ENCODE measurements around the gene MRPL4.
"Not testable (repeated sequence)": the region's sequence is repeated elsewhere in the genome, so short reads cannot be mapped to it uniquely, and the experiment has no call there.

MRPL4 gene

GRCh38 chr19:10279737-10280442 lies 27.9 kb downstream of the MRPL4 start:
- no peaks in the 10 kb centered on the region for H3K9me3 ChIP-seq (ENCODE audit: low read length)
- peaks cover 14% of the 10 kb centered on the region for H3K36me3 ChIP-seq (ENCODE audit: insufficient read depth, low read length)
- no peaks in the 10 kb centered on the region for H3K4me1 ChIP-seq (ENCODE audit: insufficient read depth, low read length)
- H3K27me3 ChIP-seq (ENCODE audit: insufficient read depth, low read length): no peaks in the 10 kb centered on the region
- H3K4me3 ChIP-seq (ENCODE audit: low read length): no peak overlapping the region
- H2AFZ ChIP-seq (ENCODE audit: low read depth, low read length): no peak overlapping the region

DNA sequence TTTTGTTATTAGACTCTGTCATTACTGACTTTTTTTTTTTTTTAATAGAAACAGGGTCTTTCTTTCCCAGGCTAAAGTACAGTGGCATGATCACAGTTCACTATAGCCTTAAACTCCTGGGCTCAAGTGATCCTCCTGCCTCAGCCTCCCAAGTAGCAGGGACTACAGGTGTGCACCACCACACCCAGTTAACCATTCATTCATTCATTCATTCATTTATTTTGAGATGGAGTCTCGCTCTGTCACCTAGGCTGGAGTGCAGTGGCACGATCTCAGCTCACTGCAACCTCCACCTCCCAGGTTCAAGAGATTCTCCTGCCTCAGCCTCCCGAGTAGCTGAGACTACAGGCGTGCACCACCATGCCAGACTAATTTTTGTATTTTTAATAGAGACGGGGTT lies 30.0 kb downstream of the MRPL4 start:
- H3K4me1 ChIP-seq (ENCODE audit: insufficient read depth, low read length); H3K27me3 ChIP-seq (ENCODE audit: insufficient read depth, low read length); H3K9me3 ChIP-seq (ENCODE audit: low read length); H3K4me3 ChIP-seq (ENCODE audit: low read length); H2AFZ ChIP-seq (ENCODE audit: low read depth, low read length): not testable (repeated sequence)
- peaks cover 23% of the 10 kb centered on the region for H3K36me3 ChIP-seq (ENCODE audit: insufficient read depth, low read length)

- Histone ChIP-seq H3K4me1 (ENCODE audit: insufficient read depth, low read length) (no peaks in the 10 kb centered on the region), H3K4me3 (ENCODE audit: low read length) (no peak overlapping the region), H2AFZ (ENCODE audit: low read depth, low read length) (no peak overlapping the region), H3K36me3 (ENCODE audit: insufficient read depth, low read length) (peaks cover 23% of the 10 kb centered on the region), H3K9me3 (ENCODE audit: low read length) (no peaks in the 10 kb centered on the region), H3K27me3 (ENCODE audit: insufficient read depth, low read length) (no peaks in the 10 kb centered on the region)
Measured at GRCh38 chr19:10283301-10284064, 31.5 kb downstream of the MRPL4 start.

DNA sequence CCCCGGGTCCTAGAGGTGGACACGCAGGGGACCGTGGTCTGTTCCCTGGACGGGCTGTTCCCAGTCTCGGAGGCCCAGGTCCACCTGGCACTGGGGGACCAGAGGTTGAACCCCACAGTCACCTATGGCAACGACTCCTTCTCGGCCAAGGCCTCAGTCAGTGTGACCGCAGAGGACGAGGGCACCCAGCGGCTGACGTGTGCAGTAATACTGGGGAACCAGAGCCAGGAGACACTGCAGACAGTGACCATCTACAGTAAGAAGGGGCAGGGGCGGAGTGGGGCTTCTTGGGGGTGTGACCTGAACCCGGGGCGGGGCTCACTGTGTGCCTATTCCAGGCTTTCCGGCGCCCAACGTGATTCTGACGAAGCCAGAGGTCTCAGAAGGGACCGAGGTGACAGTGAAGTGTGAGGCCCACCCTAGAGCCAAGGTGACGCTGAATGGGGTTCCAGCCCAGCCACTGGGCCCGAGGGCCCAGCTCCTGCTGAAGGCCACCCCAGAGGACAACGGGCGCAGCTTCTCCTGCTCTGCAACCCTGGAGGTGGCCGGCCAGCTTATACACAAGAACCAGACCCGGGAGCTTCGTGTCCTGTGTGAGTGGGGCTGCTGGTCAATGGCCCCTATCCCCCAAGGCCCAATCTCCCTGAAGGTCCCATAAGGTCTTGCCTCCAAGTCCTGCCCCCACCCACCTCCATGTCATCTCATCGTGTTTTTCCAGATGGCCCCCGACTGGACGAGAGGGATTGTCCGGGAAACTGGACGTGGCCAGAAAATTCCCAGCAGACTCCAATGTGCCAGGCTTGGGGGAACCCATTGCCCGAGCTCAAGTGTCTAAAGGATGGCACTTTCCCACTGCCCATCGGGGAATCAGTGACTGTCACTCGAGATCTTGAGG lies 32.3 kb downstream of the MRPL4 start:
- H2AFZ ChIP-seq (ENCODE audit: low read depth, low read length): no peak overlapping the region
- H3K27me3 ChIP-seq (ENCODE audit: insufficient read depth, low read length): peaks cover under 1% of the 10 kb centered on the region
- H3K9me3 ChIP-seq (ENCODE audit: low read length): no peaks in the 10 kb centered on the region
- H3K36me3 ChIP-seq (ENCODE audit: insufficient read depth, low read length): peaks cover 19% of the 10 kb centered on the region
- H3K4me3 ChIP-seq (ENCODE audit: low read length): no peak overlapping the region
- H3K4me1 ChIP-seq (ENCODE audit: insufficient read depth, low read length): peaks cover 6% of the 10 kb centered on the region

DNA sequence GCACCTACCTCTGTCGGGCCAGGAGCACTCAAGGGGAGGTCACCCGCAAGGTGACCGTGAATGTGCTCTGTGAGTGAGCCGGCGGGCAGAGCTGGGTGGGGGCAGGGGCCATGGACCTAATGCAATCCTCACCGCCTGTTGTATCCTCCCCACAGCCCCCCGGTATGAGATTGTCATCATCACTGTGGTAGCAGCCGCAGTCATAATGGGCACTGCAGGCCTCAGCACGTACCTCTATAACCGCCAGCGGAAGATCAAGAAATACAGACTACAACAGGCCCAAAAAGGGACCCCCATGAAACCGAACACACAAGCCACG lies 32.9 kb downstream of the MRPL4 start:
- no peak overlapping the region for H3K4me3 ChIP-seq (ENCODE audit: low read length)
- H3K27me3 ChIP-seq (ENCODE audit: insufficient read depth, low read length): peaks cover 3% of the 10 kb centered on the region
- no peaks in the 10 kb centered on the region for H3K9me3 ChIP-seq (ENCODE audit: low read length)
- no peak overlapping the region for H2AFZ ChIP-seq (ENCODE audit: low read depth, low read length)
- H3K36me3 ChIP-seq (ENCODE audit: insufficient read depth, low read length): peaks cover 19% of the 10 kb centered on the region
- peaks cover 10% of the 10 kb centered on the region for H3K4me1 ChIP-seq (ENCODE audit: insufficient read depth, low read length)

DNA sequence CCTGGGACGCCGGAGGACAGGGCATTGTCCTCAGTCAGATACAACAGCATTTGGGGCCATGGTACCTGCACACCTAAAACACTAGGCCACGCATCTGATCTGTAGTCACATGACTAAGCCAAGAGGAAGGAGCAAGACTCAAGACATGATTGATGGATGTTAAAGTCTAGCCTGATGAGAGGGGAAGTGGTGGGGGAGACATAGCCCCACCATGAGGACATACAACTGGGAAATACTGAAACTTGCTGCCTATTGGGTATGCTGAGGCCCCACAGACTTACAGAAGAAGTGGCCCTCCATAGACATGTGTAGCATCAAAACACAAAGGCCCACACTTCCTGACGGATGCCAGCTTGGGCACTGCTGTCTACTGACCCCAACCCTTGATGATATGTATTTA lies 33.4 kb downstream of the MRPL4 start:
- Histone ChIP-seq H3K4me3 (ENCODE audit: low read length) (no peak overlapping the region), H3K36me3 (ENCODE audit: insufficient read depth, low read length) (peaks cover 19% of the 10 kb centered on the region), H3K27me3 (ENCODE audit: insufficient read depth, low read length) (peaks cover 8% of the 10 kb centered on the region), H3K9me3 (ENCODE audit: low read length) (no peaks in the 10 kb centered on the region), H3K4me1 (ENCODE audit: insufficient read depth, low read length) (peaks cover 15% of the 10 kb centered on the region), H2AFZ (ENCODE audit: low read depth, low read length) (no peak overlapping the region)

DNA sequence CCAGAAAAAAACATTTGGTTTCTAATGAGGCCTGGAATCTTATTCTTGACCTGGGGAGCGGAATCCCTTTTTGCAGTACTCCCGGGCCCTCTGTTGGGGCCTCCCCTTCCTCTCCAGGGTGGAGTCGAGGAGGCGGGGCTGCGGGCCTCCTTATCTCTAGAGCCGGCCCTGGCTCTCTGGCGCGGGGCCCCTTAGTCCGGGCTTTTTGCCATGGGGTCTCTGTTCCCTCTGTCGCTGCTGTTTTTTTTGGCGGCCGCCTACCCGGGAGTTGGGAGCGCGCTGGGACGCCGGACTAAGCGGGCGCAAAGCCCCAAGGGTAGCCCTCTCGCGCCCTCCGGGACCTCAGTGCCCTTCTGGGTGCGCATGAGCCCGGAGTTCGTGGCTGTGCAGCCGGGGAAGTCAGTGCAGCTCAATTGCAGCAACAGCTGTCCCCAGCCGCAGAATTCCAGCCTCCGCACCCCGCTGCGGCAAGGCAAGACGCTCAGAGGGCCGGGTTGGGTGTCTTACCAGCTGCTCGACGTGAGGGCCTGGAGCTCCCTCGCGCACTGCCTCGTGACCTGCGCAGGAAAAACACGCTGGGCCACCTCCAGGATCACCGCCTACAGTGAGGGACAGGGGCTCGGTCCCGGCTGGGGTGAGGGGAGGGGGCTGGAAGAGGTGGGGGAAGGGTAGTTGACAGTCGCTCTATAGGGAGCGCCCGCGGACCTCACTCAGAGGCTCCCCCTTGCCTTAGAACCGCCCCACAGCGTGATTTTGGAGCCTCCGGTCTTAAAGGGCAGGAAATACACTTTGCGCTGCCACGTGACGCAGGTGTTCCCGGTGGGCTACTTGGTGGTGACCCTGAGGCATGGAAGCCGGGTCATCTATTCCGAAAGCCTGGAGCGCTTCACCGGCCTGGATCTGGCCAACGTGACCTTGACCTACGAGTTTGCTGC lies 35.1 kb downstream of the MRPL4 start, which contains the start of gene ICAM4:
Gene ICAM4 (plus strand): TSS at position 153 of the 935 bp plus-strand sequence. CDS start 58 bp downstream, at position 211.
- Histone ChIP-seq H3K9me3 (ENCODE audit: low read length) (no peaks in the 10 kb centered on the region), H3K4me1 (ENCODE audit: insufficient read depth, low read length) (peaks cover 29% of the 10 kb centered on the region), H2AFZ (ENCODE audit: low read depth, low read length) (no peak within 1 kb of the TSS), H3K36me3 (ENCODE audit: insufficient read depth, low read length) (peaks cover 19% of the 10 kb centered on the region), H3K27me3 (ENCODE audit: insufficient read depth, low read length) (peaks cover 21% of the 10 kb centered on the region), H3K4me3 (ENCODE audit: low read length) (no peak within 1 kb of the TSS)

DNA sequence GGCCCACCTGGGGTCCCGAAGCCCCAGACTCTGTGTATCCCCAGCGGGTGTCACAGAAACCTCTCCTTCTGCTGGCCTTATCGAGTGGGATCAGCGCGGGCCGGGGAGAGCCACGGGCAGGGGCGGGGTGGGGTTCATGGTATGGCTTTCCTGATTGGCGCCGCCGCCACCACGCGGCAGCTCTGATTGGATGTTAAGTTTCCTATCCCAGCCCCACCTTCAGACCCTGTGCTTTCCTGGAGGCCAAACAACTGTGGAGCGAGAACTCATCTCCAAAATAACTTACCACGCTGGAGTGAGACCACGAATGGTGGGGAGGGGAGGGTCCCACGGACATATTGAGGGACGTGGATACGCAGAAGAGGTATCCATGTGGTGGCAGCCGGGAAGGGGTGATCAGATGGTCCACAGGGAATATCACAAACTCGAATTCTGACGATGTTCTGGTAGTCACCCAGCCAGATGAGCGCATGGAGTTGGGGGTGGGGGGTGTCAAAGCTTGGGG lies 36.7 kb downstream of the MRPL4 start:
- Histone ChIP-seq H3K4me1 (ENCODE audit: insufficient read depth, low read length) (peaks cover 30% of the 10 kb centered on the region), H3K4me3 (ENCODE audit: low read length) (peak overlapping the region; percentile 50), H3K36me3 (ENCODE audit: insufficient read depth, low read length) (peaks cover 18% of the 10 kb centered on the region), H3K27me3 (ENCODE audit: insufficient read depth, low read length) (peaks cover 34% of the 10 kb centered on the region), H2AFZ (ENCODE audit: low read depth, low read length) (peak overlapping the region; percentile 52), H3K9me3 (ENCODE audit: low read length) (peaks cover 3% of the 10 kb centered on the region)

GRCh38 chr19:10289167-10289835 lies 37.3 kb downstream of the MRPL4 start:
- H3K4me3 ChIP-seq (ENCODE audit: low read length): peak overlapping the region; percentile 50
- H3K9me3 ChIP-seq (ENCODE audit: low read length): peaks cover 5% of the 10 kb centered on the region
- peaks cover 12% of the 10 kb centered on the region for H3K36me3 ChIP-seq (ENCODE audit: insufficient read depth, low read length)
- peak overlapping the region; percentile 52 for H2AFZ ChIP-seq (ENCODE audit: low read depth, low read length)
- H3K4me1 ChIP-seq (ENCODE audit: insufficient read depth, low read length): peaks cover 30% of the 10 kb centered on the region
- peaks cover 34% of the 10 kb centered on the region for H3K27me3 ChIP-seq (ENCODE audit: insufficient read depth, low read length)

DNA sequence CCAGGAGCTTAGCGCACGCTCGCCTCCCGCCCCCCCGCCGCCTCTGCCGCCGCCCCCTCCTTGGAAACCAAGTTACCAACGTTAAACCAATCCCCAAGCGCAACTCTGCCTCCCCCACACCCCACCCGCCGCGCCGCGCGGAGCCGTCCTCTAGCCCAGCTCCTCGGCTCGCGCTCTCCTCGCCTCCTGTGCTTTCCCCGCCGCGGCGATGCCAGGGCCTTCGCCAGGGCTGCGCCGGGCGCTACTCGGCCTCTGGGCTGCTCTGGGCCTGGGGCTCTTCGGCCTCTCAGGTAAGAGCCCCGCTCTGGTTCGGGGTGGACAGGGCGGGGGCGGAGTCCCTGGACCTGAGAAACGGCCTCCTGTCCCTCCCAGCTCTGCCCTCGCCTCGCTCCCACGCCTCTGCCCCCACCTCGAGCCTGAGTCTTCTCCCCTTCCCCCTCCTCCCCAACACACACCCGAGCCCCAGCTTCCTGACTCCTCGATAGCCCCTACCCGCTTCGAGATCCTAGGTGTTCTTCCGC lies 37.9 kb downstream of the MRPL4 start, which contains the start of gene ICAM5:
Gene ICAM5 (plus strand): TSS at position 117 of the 521 bp plus-strand sequence. CDS start 92 bp downstream, at position 209.
- peaks cover 5% of the 10 kb centered on the region for H3K9me3 ChIP-seq (ENCODE audit: low read length)
- H3K4me1 ChIP-seq (ENCODE audit: insufficient read depth, low read length): peaks cover 30% of the 10 kb centered on the region
- H2AFZ ChIP-seq (ENCODE audit: low read depth, low read length): peak within 1 kb of the TSS; percentile 65
- H3K27me3 ChIP-seq (ENCODE audit: insufficient read depth, low read length): peaks cover 37% of the 10 kb centered on the region
- peak within 1 kb of the TSS; percentile 50 for H3K4me3 ChIP-seq (ENCODE audit: low read length)
- H3K36me3 ChIP-seq (ENCODE audit: insufficient read depth, low read length): peaks cover 9% of the 10 kb centered on the region

GRCh38 chr19:10290357-10290875 lies 38.4 kb downstream of the MRPL4 start:
- peak overlapping the region; percentile 50 for H3K4me3 ChIP-seq (ENCODE audit: low read length)
- no peak overlapping the region for H2AFZ ChIP-seq (ENCODE audit: low read depth, low read length)
- peaks cover 5% of the 10 kb centered on the region for H3K9me3 ChIP-seq (ENCODE audit: low read length)
- H3K27me3 ChIP-seq (ENCODE audit: insufficient read depth, low read length): peaks cover 41% of the 10 kb centered on the region
- peaks cover 4% of the 10 kb centered on the region for H3K36me3 ChIP-seq (ENCODE audit: insufficient read depth, low read length)
- H3K4me1 ChIP-seq (ENCODE audit: insufficient read depth, low read length): peaks cover 30% of the 10 kb centered on the region

All from neuron (in vitro differentiated cells).